Keratinocyte (primary cell): ENCODE results near the gene GSC2.

Experiments
- CTCF ChIP-seq, 3 experiments: IDR thresholded peaks in 1 of 3; conservative IDR thresholded peaks in 1 of 3; optimal IDR thresholded peaks in 1 of 3; 2 replicates in 2 of 3; 3 replicates in 1 of 3; pipeline versions ENCODE3 to v1.5.1; 2011; ENCODE audit warnings: low read length in 3 of 3, mild to moderate bottlenecking in 3 of 3, moderate library complexity in 2 of 3, control low read depth in 1 of 3, inconsistent platforms in 1 of 3; ENCODE audit not compliant: insufficient read depth in 2 of 3; ENCODE audit errors: extremely low read depth in 1 of 3
- EZH2 ChIP-seq: IDR thresholded peaks from one replicate; pipeline ENCODE4 v1.6.1; 2012; ENCODE audit warnings: inconsistent platforms, mild to moderate bottlenecking, low read length, moderate library complexity

GRCh38 chr22:19111140-19111539 is 39.0 kb downstream of the GSC2 start:
- TF ChIP-seq CTCF (optimal IDR thresholded peaks at IDR 0.05 in 1 of 3, IDR thresholded peaks at IDR 0.05 in 1 of 3, conservative IDR thresholded peaks at IDR 0.05 in 1 of 3; ENCODE audit: extremely low read depth in 1 of 3, insufficient read depth in 2 of 3, low read length in 3 of 3), result peak in 1 of 3 experiments; percentile 18
- TF ChIP-seq EZH2, result no peak
